ENCODE data around the gene MMP2.

Gene MMP2

GRCh38 chr16:55478827-55479429 is at the start of gene MMP2:
MMP2 (plus strand) TSS chr16:55479198; CDS start chr16:55479480, 282 bp downstream.
- Histone ChIP-seq H3K4me2 (no peak within 1 kb of the TSS), H3K27ac (no peak within 1 kb of the TSS), H4K20me1 (ENCODE audit: insufficient read depth) (no peaks in the 10 kb centered on the region), H3K79me2 (ENCODE audit: insufficient read depth, low read depth) (no peaks in the 10 kb centered on the region), H3K36me3 (ENCODE audit: insufficient read depth) (no peaks in the 10 kb centered on the region), H3K27me3 (ENCODE audit: insufficient read depth, low read depth) (no peaks in the 10 kb centered on the region), H2AFZ (ENCODE audit: low read depth) (no peak within 1 kb of the TSS), H3K9ac (no peak within 1 kb of the TSS), H3K4me3 (IDR thresholded peaks at IDR 0.05; ENCODE audit: insufficient read depth, low read depth, low read length) (no peak within 1 kb of the TSS), H3K4me1 (ENCODE audit: low read depth, poor library complexity, severe bottlenecking) (no peaks in the 10 kb centered on the region)
- no peak for TF ChIP-seq CTCF (conservative IDR thresholded peaks at IDR 0.05; ENCODE audit: low read depth, low read length)

GRCh38 chr16:55433030-55433429 is 46.0 kb upstream of the MMP2 start:
- H3K4me2 ChIP-seq: no peak overlapping the region
- no peak overlapping the region for H3K27ac ChIP-seq
- H3K27me3 ChIP-seq (ENCODE audit: insufficient read depth, low read depth): no peaks in the 10 kb centered on the region
- H3K36me3 ChIP-seq (ENCODE audit: insufficient read depth): no peaks in the 10 kb centered on the region
- no peaks in the 10 kb centered on the region for H3K79me2 ChIP-seq (ENCODE audit: insufficient read depth, low read depth)
- H4K20me1 ChIP-seq (ENCODE audit: insufficient read depth): no peaks in the 10 kb centered on the region
- no peak overlapping the region for H3K9ac ChIP-seq
- no peak overlapping the region for H3K4me3 ChIP-seq (IDR thresholded peaks at IDR 0.05; ENCODE audit: insufficient read depth, low read depth, low read length)
- no peak overlapping the region for H2AFZ ChIP-seq (ENCODE audit: low read depth)
- TF ChIP-seq CTCF (conservative IDR thresholded peaks at IDR 0.05; ENCODE audit: low read depth, low read length): no peak
- no peaks in the 10 kb centered on the region for H3K4me1 ChIP-seq (ENCODE audit: low read depth, poor library complexity, severe bottlenecking)

- no peak for TF ChIP-seq CTCF (conservative IDR thresholded peaks at IDR 0.05; ENCODE audit: low read depth, low read length)
- Histone ChIP-seq H3K4me2 (no peak overlapping the region), H3K27me3 (ENCODE audit: insufficient read depth, low read depth) (no peaks in the 10 kb centered on the region), H3K36me3 (ENCODE audit: insufficient read depth) (no peaks in the 10 kb centered on the region), H3K9ac (no peak overlapping the region), H3K27ac (no peak overlapping the region), H3K4me3 (IDR thresholded peaks at IDR 0.05; ENCODE audit: insufficient read depth, low read depth, low read length) (no peak overlapping the region), H3K4me1 (ENCODE audit: low read depth, poor library complexity, severe bottlenecking) (no peaks in the 10 kb centered on the region), H4K20me1 (ENCODE audit: insufficient read depth) (no peaks in the 10 kb centered on the region), H3K79me2 (ENCODE audit: insufficient read depth, low read depth) (no peaks in the 10 kb centered on the region), H2AFZ (ENCODE audit: low read depth) (no peak overlapping the region)
Observed at GRCh38 chr16:55433535-55433934, 45.5 kb upstream of the MMP2 start.

GRCh38 chr16:55434000-55434399 is 45.0 kb upstream of the MMP2 start:
- H3K4me2 ChIP-seq: no peak overlapping the region
- H3K36me3 ChIP-seq (ENCODE audit: insufficient read depth): no peaks in the 10 kb centered on the region
- no peaks in the 10 kb centered on the region for H3K27me3 ChIP-seq (ENCODE audit: insufficient read depth, low read depth)
- no peak for TF ChIP-seq CTCF (conservative IDR thresholded peaks at IDR 0.05; ENCODE audit: low read depth, low read length)
- no peak overlapping the region for H3K4me3 ChIP-seq (IDR thresholded peaks at IDR 0.05; ENCODE audit: insufficient read depth, low read depth, low read length)
- no peaks in the 10 kb centered on the region for H3K79me2 ChIP-seq (ENCODE audit: insufficient read depth, low read depth)
- H3K9ac ChIP-seq: no peak overlapping the region
- H2AFZ ChIP-seq (ENCODE audit: low read depth): no peak overlapping the region
- H4K20me1 ChIP-seq (ENCODE audit: insufficient read depth): no peaks in the 10 kb centered on the region
- H3K4me1 ChIP-seq (ENCODE audit: low read depth, poor library complexity, severe bottlenecking): no peaks in the 10 kb centered on the region
- no peak overlapping the region for H3K27ac ChIP-seq
